ENCODE measurements around the gene EFHC1.

The EFHC1 gene

GRCh38 chr6:52539607-52540006 lies 119.5 kb downstream of the EFHC1 start:
- no peak for DNase-seq (ENCODE audit: low read depth)

GRCh38 chr6:52540286-52540902 lies 120.3 kb downstream of the EFHC1 start:
- no peak for DNase-seq (ENCODE audit: low read depth)

- DNase-seq (ENCODE audit: low read depth) = no peak
Measured at GRCh38 chr6:52541135-52541534, 121.0 kb downstream of the EFHC1 start.

GRCh38 chr6:52543262-52543661 lies 123.1 kb downstream of the EFHC1 start:
- no peak for DNase-seq (ENCODE audit: low read depth)

- no peak for DNase-seq (ENCODE audit: low read depth)
Measured at GRCh38 chr6:52543729-52544601, 123.8 kb downstream of the EFHC1 start.

- DNase-seq (ENCODE audit: low read depth) = no peak
Measured at GRCh38 chr6:52544602-52545405, 124.7 kb downstream of the EFHC1 start.

GRCh38 chr6:52545406-52546119 lies 125.4 kb downstream of the EFHC1 start:
- DNase-seq (ENCODE audit: low read depth) = no peak

- DNase-seq (ENCODE audit: low read depth) = no peak
Measured at GRCh38 chr6:52546192-52546591, 126.0 kb downstream of the EFHC1 start.

GRCh38 chr6:52546678-52547077 lies 126.5 kb downstream of the EFHC1 start:
- DNase-seq (ENCODE audit: low read depth) = no peak

GRCh38 chr6:52547647-52548352 lies 127.7 kb downstream of the EFHC1 start:
- DNase-seq (ENCODE audit: low read depth) = no peak

GRCh38 chr6:52548353-52548713 lies 128.2 kb downstream of the EFHC1 start:
- DNase-seq (ENCODE audit: low read depth) = no peak

- no peak for DNase-seq (ENCODE audit: low read depth)
Measured at GRCh38 chr6:52548999-52549398, 128.9 kb downstream of the EFHC1 start.

- no peak for DNase-seq (ENCODE audit: low read depth)
Measured at GRCh38 chr6:52549428-52549827, 129.3 kb downstream of the EFHC1 start.

GRCh38 chr6:52550014-52550575 lies 130.0 kb downstream of the EFHC1 start:
- DNase-seq (ENCODE audit: low read depth) = no peak

- DNase-seq (ENCODE audit: low read depth) = no peak
Measured at GRCh38 chr6:52550870-52551269, 130.7 kb downstream of the EFHC1 start.

- DNase-seq (ENCODE audit: low read depth) = no peak
Measured at GRCh38 chr6:52551483-52552277, 131.5 kb downstream of the EFHC1 start.

- no peak for DNase-seq (ENCODE audit: low read depth)
Measured at GRCh38 chr6:52552278-52552643, 132.1 kb downstream of the EFHC1 start.

GRCh38 chr6:52553158-52553557 lies 133.0 kb downstream of the EFHC1 start:
- DNase-seq (ENCODE audit: low read depth) = no peak

GRCh38 chr6:52553719-52554118 lies 133.6 kb downstream of the EFHC1 start:
- no peak for DNase-seq (ENCODE audit: low read depth)

GRCh38 chr6:52554684-52555280 lies 134.6 kb downstream of the EFHC1 start:
- no peak for DNase-seq (ENCODE audit: low read depth)
